ENCODE data around the gene TBC1D22A. TPM values are rescaled to one million over a fixed set of nuclear protein-coding genes. Genes with fewer than 3 reads are reported as not detected.

The TBC1D22A gene
- polyA plus RNA-seq, 1 experiment, result 24.2 TPM

- CTCF ChIA-PET, result interaction anchor here (2.4 kb wide), 1 partner anchor 9 kb away, joined by 9 read pairs; no protein-coding TSS in a partner anchor
- POLR2A ChIA-PET, result no interaction called here
- no peaks in the 10 kb centered on the region for H3K27me3 ChIP-seq (ENCODE audit: control insufficient read depth, insufficient read depth, low read length)
- H3K4me3 ChIP-seq (ENCODE audit: low read depth, low read length), result no peak overlapping the region
- no peak for TF ChIP-seq CTCF (IDR thresholded peaks at IDR 0.05; ENCODE audit: insufficient read depth, low read depth, low read length)
- no peak for DNase-seq (ENCODE audit: low read depth)
- H3K36me3 ChIP-seq (ENCODE audit: control insufficient read depth, insufficient read depth, low read length), result no peaks in the 10 kb centered on the region
Observed at GRCh38 chr22:47021371-47022074, 259.1 kb downstream of the TBC1D22A start.

DNA sequence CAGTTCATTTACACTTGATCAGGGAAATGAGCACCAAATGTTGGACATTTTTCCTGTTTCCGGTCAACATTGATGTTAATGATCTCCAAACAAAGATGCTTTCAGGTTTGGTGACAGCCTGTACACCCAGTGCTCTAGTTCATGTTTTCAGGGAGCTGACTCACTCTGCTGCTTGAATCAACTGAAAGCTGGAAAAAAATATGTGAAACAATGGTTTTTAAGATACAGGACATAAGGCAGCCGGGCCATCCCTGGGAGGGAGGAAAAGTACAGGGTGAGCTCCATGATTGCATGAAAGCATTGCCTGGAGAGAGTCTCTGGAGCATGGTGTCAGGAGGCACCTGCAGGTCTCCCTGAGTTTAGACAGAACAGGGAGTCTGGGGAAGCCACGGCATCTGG lies 259.6 kb downstream of the TBC1D22A start:
- Histone ChIP-seq H3K36me3 (ENCODE audit: control insufficient read depth, insufficient read depth, low read length) (no peaks in the 10 kb centered on the region), H3K4me3 (ENCODE audit: low read depth, low read length) (no peak overlapping the region), H3K27me3 (ENCODE audit: control insufficient read depth, insufficient read depth, low read length) (no peaks in the 10 kb centered on the region)
- ChIA-PET CTCF (interaction anchor here (2.4 kb wide), 1 partner anchor 8 kb away, joined by 9 read pairs; no protein-coding TSS in a partner anchor), POLR2A (no interaction called here)
- TF ChIP-seq CTCF (IDR thresholded peaks at IDR 0.05; ENCODE audit: insufficient read depth, low read depth, low read length), result no peak
- no peak for DNase-seq (ENCODE audit: low read depth)

DNA sequence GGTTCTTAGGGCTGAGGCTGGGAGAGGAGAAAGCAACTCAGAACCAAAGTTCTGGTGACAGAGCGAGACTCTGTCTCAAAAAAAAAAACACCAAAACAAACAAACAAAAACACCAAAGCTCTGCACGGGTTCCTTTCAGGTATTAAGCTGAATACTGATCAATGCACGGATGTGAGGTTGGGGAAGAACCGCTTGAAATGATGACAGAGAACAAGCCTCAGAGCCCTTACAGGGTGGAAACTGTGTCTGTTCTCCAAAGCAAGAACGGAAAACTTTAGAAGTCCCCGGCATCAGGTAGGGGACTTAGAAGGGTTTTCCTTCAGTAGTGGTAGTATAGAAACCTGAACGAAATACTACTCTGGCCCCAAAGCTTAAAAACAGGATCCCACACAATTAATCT lies 260.0 kb downstream of the TBC1D22A start:
- TF ChIP-seq CTCF (IDR thresholded peaks at IDR 0.05; ENCODE audit: insufficient read depth, low read depth, low read length), result no peak
- no peak for DNase-seq (ENCODE audit: low read depth)
- H3K36me3 ChIP-seq (ENCODE audit: control insufficient read depth, insufficient read depth, low read length), result no peaks in the 10 kb centered on the region
- ChIA-PET POLR2A (no interaction called here), CTCF (no interaction called here)
- H3K4me3 ChIP-seq (ENCODE audit: low read depth, low read length), result no peak overlapping the region
- H3K27me3 ChIP-seq (ENCODE audit: control insufficient read depth, insufficient read depth, low read length), result no peaks in the 10 kb centered on the region

GRCh38 chr22:47023871-47024270 lies 261.4 kb downstream of the TBC1D22A start:
- POLR2A ChIA-PET, result no interaction called here

GRCh38 chr22:47027766-47028165 lies 265.3 kb downstream of the TBC1D22A start:
- Histone ChIP-seq H3K4me3 (ENCODE audit: low read depth, low read length) (no peak overlapping the region), H3K36me3 (ENCODE audit: control insufficient read depth, insufficient read depth, low read length) (peaks cover 1% of the 10 kb centered on the region), H3K27me3 (ENCODE audit: control insufficient read depth, insufficient read depth, low read length) (no peaks in the 10 kb centered on the region)
- POLR2A ChIA-PET, result no interaction called here
- no peak for TF ChIP-seq CTCF (IDR thresholded peaks at IDR 0.05; ENCODE audit: insufficient read depth, low read depth, low read length)
- CTCF ChIA-PET, result no interaction called here
- no peak for DNase-seq (ENCODE audit: low read depth)

More at GRCh38 chr22:47023871-47024270, 261.4 kb downstream of the TBC1D22A start:
- no peak for TF ChIP-seq CTCF (IDR thresholded peaks at IDR 0.05; ENCODE audit: insufficient read depth, low read depth, low read length)
- no peak for DNase-seq (ENCODE audit: low read depth)
- H3K36me3 ChIP-seq (ENCODE audit: control insufficient read depth, insufficient read depth, low read length), result no peaks in the 10 kb centered on the region
- no peak overlapping the region for H3K4me3 ChIP-seq (ENCODE audit: low read depth, low read length)
- no peaks in the 10 kb centered on the region for H3K27me3 ChIP-seq (ENCODE audit: control insufficient read depth, insufficient read depth, low read length)
- CTCF ChIA-PET, result no interaction called here
